OCI-LY7 (cell line): ENCODE measurements around the gene CASTOR2. TPM values are rescaled to one million over a fixed set of nuclear protein-coding genes. Genes with fewer than 3 reads are reported as not detected.
"Not testable (repeated sequence)": the region's sequence is repeated elsewhere in the genome, so short reads cannot be mapped to it uniquely, and the experiment has no call there.

ENCODE experiments used
- BruUV-seq: library from RNA; stranded (reverse); fragments of 400-500 nt; replicated peaks from 2 replicates; lab custom pipeline; 2021; lab: Mats Ljungman, UMichigan
- CTCF ChIA-PET: fragments of 300-600 bp; sonication (Branson Sonifier 250); formaldehyde crosslinking; loops from one replicate; lab custom pipeline; 2022; ENCODE audit warnings: antibody characterized with exemption; ENCODE audit not compliant: unreplicated experiment; lab: Charles Lee
- POLR2A ChIA-PET: fragments of 300-600 bp; sonication (Branson Sonifier 250); formaldehyde crosslinking; loops from one replicate; lab custom pipeline; 2022; ENCODE audit warnings: antibody characterized with exemption; lab: Charles Lee
- DNase-seq: peaks from one replicate; pipeline ENCODE4 v3.0.0-alpha.2; 2015; ENCODE audit warnings: low spot score
- H2AFZ ChIP-seq: fragments of 200-600 bp; sonication (generic), shearing (Covaris generic); 2 replicates; pipeline ENCODE4 v1.6.1; 2014; ENCODE audit warnings: mild to moderate bottlenecking, antibody characterized with exemption, low read length, moderate library complexity
- H3K27ac ChIP-seq: fragments of 200-600 bp; sonication (generic); 2 replicates; pipeline ENCODE4 v1.5.1; 2014; ENCODE audit warnings: mixed run types, low read depth, mild to moderate bottlenecking, moderate library complexity, low read length, inconsistent platforms; ENCODE audit not compliant: poor library complexity, severe bottlenecking
- H3K36me3 ChIP-seq: fragments of 200-600 bp; sonication (generic); 2 replicates; pipeline ENCODE4 v1.6.1; 2014; ENCODE audit warnings: mild to moderate bottlenecking, antibody characterized with exemption, low read length, moderate library complexity, mixed read lengths; ENCODE audit not compliant: insufficient read depth
- H3K4me1 ChIP-seq: fragments of 200-600 bp; sonication (generic); 2 replicates; pipeline ENCODE4 v1.5.1; 2014; ENCODE audit warnings: mild to moderate bottlenecking, low read length; ENCODE audit not compliant: insufficient read depth, poor library complexity, severe bottlenecking
- H3K4me2 ChIP-seq: fragments of 200-600 bp; sonication (generic); 2 replicates; pipeline ENCODE4 v1.6.1; 2014; ENCODE audit warnings: mild to moderate bottlenecking, low read length
- H3K4me3 ChIP-seq: fragments of 200-600 bp; sonication (generic); 2 replicates; pipeline ENCODE4 v1.5.1; 2014; ENCODE audit warnings: mild to moderate bottlenecking, low read depth, low read length; ENCODE audit not compliant: poor library complexity, severe bottlenecking
- H3K79me2 ChIP-seq: fragments of 200-600 bp; sonication (generic); 2 replicates; pipeline ENCODE4 v1.6.1; 2016; ENCODE audit warnings: low read depth, mild to moderate bottlenecking, low read length, moderate library complexity, mixed read lengths; ENCODE audit not compliant: insufficient read depth
- H3K9me2 ChIP-seq: fragments of 200-600 bp; sonication (generic); 2 replicates; pipeline ENCODE4 v1.6.1; 2016; ENCODE audit warnings: mild to moderate bottlenecking, low read length, mixed read lengths; ENCODE audit not compliant: insufficient read depth
- H3K9me3 ChIP-seq: fragments of 200-600 bp; sonication (generic); 2 replicates; pipeline ENCODE4 v1.6.1; 2014; ENCODE audit warnings: mild to moderate bottlenecking, mixed run types, low read length, mixed read lengths
- H4K20me1 ChIP-seq: fragments of 200-600 bp; sonication (generic); 2 replicates; pipeline ENCODE4 v1.6.1; 2014; ENCODE audit warnings: mild to moderate bottlenecking, antibody characterized with exemption, low read length, moderate library complexity, mixed read lengths; ENCODE audit not compliant: insufficient read depth
- intact Hi-C: fragments of 100-400 bp; cut with micrococcal nuclease; formaldehyde crosslinking; loops from one replicate; pipeline ENCODE4 v1.10.0; 2022; ENCODE audit not compliant: unreplicated experiment
- total RNA-seq, 2 experiments: library from RNA; depleted of rRNA in 1 of 2; stranded (reverse); fragments of >200 nt in 1 of 2; shearing (Covaris generic) in 1 of 2; gene quantifications; 2 replicates each; pipeline ENCODE4 v1.2.3, GENCODE V29; 2014 to 2022

The CASTOR2 gene
- total RNA-seq, 2 experiments from 2014 or later = 5.8 to 13.7 TPM

GRCh38 chr7:74941302-74942069 is 23.0 kb upstream of the CASTOR2 start:
- CTCF ChIA-PET, H3K4me2 ChIP-seq, H3K9me2 ChIP-seq, POLR2A ChIA-PET, H3K4me3 ChIP-seq, H3K9me3 ChIP-seq, H2AFZ ChIP-seq, H3K79me2 ChIP-seq, BruUV-seq, H4K20me1 ChIP-seq, H3K36me3 ChIP-seq, DNase-seq, H3K27ac ChIP-seq, H3K4me1 ChIP-seq, intact Hi-C loops: not testable (repeated sequence)

- H3K4me1 ChIP-seq, H3K4me3 ChIP-seq, H3K79me2 ChIP-seq, H4K20me1 ChIP-seq, H3K9me3 ChIP-seq, H3K36me3 ChIP-seq, H2AFZ ChIP-seq, H3K27ac ChIP-seq, BruUV-seq, CTCF ChIA-PET, H3K4me2 ChIP-seq, H3K9me2 ChIP-seq, DNase-seq, intact Hi-C loops: not testable (repeated sequence)
- POLR2A ChIA-PET = interaction anchor here (0.7 kb wide), 1 partner anchor 44 kb away, joined by 10 read pairs; no protein-coding TSS in a partner anchor
These were observed 20.6 kb upstream of the CASTOR2 start for GRCh38 chr7:74943923-74944322.

GRCh38 chr7:74947741-74948140 is 16.8 kb upstream of the CASTOR2 start:
- H3K27ac ChIP-seq, intact Hi-C loops, H3K4me3 ChIP-seq, H3K36me3 ChIP-seq, CTCF ChIA-PET, H3K9me2 ChIP-seq, H4K20me1 ChIP-seq, DNase-seq, H3K79me2 ChIP-seq, H3K4me2 ChIP-seq, H2AFZ ChIP-seq, H3K4me1 ChIP-seq, POLR2A ChIA-PET, BruUV-seq, H3K9me3 ChIP-seq: not testable (repeated sequence)

- intact Hi-C loops, H3K4me3 ChIP-seq, POLR2A ChIA-PET, BruUV-seq, H3K36me3 ChIP-seq, H3K4me2 ChIP-seq, H3K27ac ChIP-seq, H2AFZ ChIP-seq, H3K9me2 ChIP-seq, H3K79me2 ChIP-seq, H3K9me3 ChIP-seq, CTCF ChIA-PET, H4K20me1 ChIP-seq, DNase-seq, H3K4me1 ChIP-seq: not testable (repeated sequence)
These were observed 10.7 kb upstream of the CASTOR2 start for GRCh38 chr7:74953774-74954173.

- H3K27ac ChIP-seq, H3K36me3 ChIP-seq, H3K4me1 ChIP-seq, H2AFZ ChIP-seq, H3K4me2 ChIP-seq, H3K4me3 ChIP-seq, DNase-seq, POLR2A ChIA-PET, BruUV-seq, CTCF ChIA-PET, H4K20me1 ChIP-seq, H3K9me2 ChIP-seq, H3K9me3 ChIP-seq, intact Hi-C loops, H3K79me2 ChIP-seq: not testable (repeated sequence)
These were observed 6.2 kb upstream of the CASTOR2 start for GRCh38 chr7:74958328-74958727.

- H3K4me1 ChIP-seq, H3K27ac ChIP-seq, CTCF ChIA-PET, H2AFZ ChIP-seq, H3K36me3 ChIP-seq, H3K4me3 ChIP-seq, intact Hi-C loops, BruUV-seq, H3K9me3 ChIP-seq, H3K9me2 ChIP-seq, H4K20me1 ChIP-seq, H3K79me2 ChIP-seq, DNase-seq, POLR2A ChIA-PET, H3K4me2 ChIP-seq: not testable (repeated sequence)
These were observed 598 bp upstream of the CASTOR2 start for GRCh38 chr7:74963704-74964510.
